NCI-H524 treated with DMSO at 0.1 percent for 48 hours (cell line): ENCODE data around the gene RAX.

Experiments
- DNase-seq: peaks from one replicate; lab custom pipeline; 2025; lab: John Stamatoyannopoulos, UW

RAX gene

GRCh38 chr18:59246796-59247195, 26.5 kb downstream of the RAX start:
- no peak for DNase-seq

GRCh38 chr18:59242906-59243305, 30.3 kb downstream of the RAX start:
- no peak for DNase-seq

- no peak for DNase-seq
These were observed 33.6 kb downstream of the RAX start for GRCh38 chr18:59239642-59240041.

- no peak for DNase-seq
These were observed 34.9 kb downstream of the RAX start for GRCh38 chr18:59238385-59238784.

GRCh38 chr18:59233017-59233410, 40.2 kb downstream of the RAX start:
- no peak for DNase-seq

GRCh38 chr18:59232309-59233016, 40.8 kb downstream of the RAX start:
- no peak for DNase-seq

GRCh38 chr18:59231877-59232276, 41.4 kb downstream of the RAX start:
- no peak for DNase-seq

GRCh38 chr18:59231114-59231513, 42.1 kb downstream of the RAX start:
- no peak for DNase-seq

GRCh38 chr18:59229701-59230443, 43.4 kb downstream of the RAX start:
- no peak for DNase-seq

GRCh38 chr18:59229191-59229590, 44.1 kb downstream of the RAX start:
- DNase-seq, result no peak

GRCh38 chr18:59228351-59228750, 44.9 kb downstream of the RAX start:
- no peak for DNase-seq

GRCh38 chr18:59222341-59222740, 50.9 kb downstream of the RAX start:
- no peak for DNase-seq

GRCh38 chr18:59220784-59221765, 52.2 kb downstream of the RAX start:
- no peak for DNase-seq

GRCh38 chr18:59220164-59220783, 53.0 kb downstream of the RAX start:
- no peak for DNase-seq

- DNase-seq, result no peak
These were observed 53.5 kb downstream of the RAX start, which contains the start of gene GRP for GRCh38 chr18:59219672-59220163. Gene GRP, plus strand, starts transcription at chr18:59220158. Its CDS starts 108 bp downstream, at chr18:59220266.

- no peak for DNase-seq
These were observed 55.2 kb downstream of the RAX start for GRCh38 chr18:59218018-59218417.
